ENCODE results near the gene BAZ2B.

Gene BAZ2B

GRCh38 chr2:159326569-159327255, 289.6 kb downstream of the BAZ2B start:
- in situ Hi-C loops (cut with MboI; ENCODE audit: low pct_unique_long_range_greater_than_20kb, low sequenced_read_pairs, unreplicated experiment), result no loop called here
- no peak for TF ChIP-seq CTCF (IDR thresholded peaks at IDR 0.05; ENCODE audit: extremely low read depth, insufficient read depth, missing control alignments)
- DNase-seq (ENCODE audit: low spot score), result no peak

GRCh38 chr2:159322419-159322818, 293.9 kb downstream of the BAZ2B start:
- DNase-seq (ENCODE audit: low spot score), result no peak
- TF ChIP-seq CTCF (IDR thresholded peaks at IDR 0.05; ENCODE audit: extremely low read depth, insufficient read depth, missing control alignments), result no peak
- in situ Hi-C loops (cut with MboI; ENCODE audit: low pct_unique_long_range_greater_than_20kb, low sequenced_read_pairs, unreplicated experiment), result no loop called here

- in situ Hi-C loops (cut with MboI; ENCODE audit: low pct_unique_long_range_greater_than_20kb, low sequenced_read_pairs, unreplicated experiment), result no loop called here
- TF ChIP-seq CTCF (IDR thresholded peaks at IDR 0.05; ENCODE audit: extremely low read depth, insufficient read depth, missing control alignments), result no peak
- no peak for DNase-seq (ENCODE audit: low spot score)
These were observed 298.8 kb downstream of the BAZ2B start for GRCh38 chr2:159317392-159318088.

GRCh38 chr2:159307942-159308341, 308.4 kb downstream of the BAZ2B start:
- TF ChIP-seq CTCF (IDR thresholded peaks at IDR 0.05; ENCODE audit: extremely low read depth, insufficient read depth, missing control alignments), result no peak
- in situ Hi-C loops (cut with MboI; ENCODE audit: low pct_unique_long_range_greater_than_20kb, low sequenced_read_pairs, unreplicated experiment), result no loop called here
- DNase-seq (ENCODE audit: low spot score), result no peak

- no peak for DNase-seq (ENCODE audit: low spot score)
- in situ Hi-C loops (cut with MboI; ENCODE audit: low pct_unique_long_range_greater_than_20kb, low sequenced_read_pairs, unreplicated experiment), result no loop called here
- no peak for TF ChIP-seq CTCF (IDR thresholded peaks at IDR 0.05; ENCODE audit: extremely low read depth, insufficient read depth, missing control alignments)
These were observed 315.8 kb downstream of the BAZ2B start for GRCh38 chr2:159300586-159300985.

- DNase-seq (ENCODE audit: low spot score), result no peak
- no peak for TF ChIP-seq CTCF (IDR thresholded peaks at IDR 0.05; ENCODE audit: extremely low read depth, insufficient read depth, missing control alignments)
- in situ Hi-C loops (cut with MboI; ENCODE audit: low pct_unique_long_range_greater_than_20kb, low sequenced_read_pairs, unreplicated experiment), result no loop called here
These were observed 317.4 kb downstream of the BAZ2B start for GRCh38 chr2:159298967-159299366.
